Sigmoid colon (tissue), 4 donors: ENCODE data around the gene MIDN.

Experiments
- CTCF ChIP-seq, 4 experiments: fragments of 450-650 bp in 3 of 4; fragments of 200-600 bp in 1 of 4; IDR thresholded peaks; one replicate each; pipeline ENCODE4 v1.5.1; 2016 to 2019; ENCODE audit warnings: antibody characterized with exemption in 4 of 4, mild to moderate bottlenecking in 3 of 4, moderate library complexity in 2 of 4
- POLR2A ChIP-seq, 2 donors: fragments of 450-650 bp; IDR thresholded peaks; one replicate each; pipeline ENCODE4 v1.6.1; 2016; ENCODE audit warnings: antibody characterized with exemption in 2 of 2, mild to moderate bottlenecking in 2 of 2, moderate library complexity in 2 of 2
- POLR2AphosphoS5 ChIP-seq, 4 donors: sonication (generic); formaldehyde crosslinking; IDR thresholded peaks; one replicate each; pipeline ENCODE4 v1.6.1; 2017; ENCODE audit warnings: antibody characterized with exemption in 4 of 4

- TF ChIP-seq CTCF (IDR thresholded peaks at IDR 0.05) (no peak), POLR2A (IDR thresholded peaks at IDR 0.05) (no peak), POLR2AphosphoS5 (IDR thresholded peaks at IDR 0.05) (no peak)
Observed at GRCh38 chr19:1291761-1292418, 43.5 kb downstream of the MIDN start.
